ENCODE results near the gene TRAM2.

Gene TRAM2

GRCh38 chr6:52539607-52540006 lies 37.3 kb downstream of the TRAM2 start:
- TF ChIP-seq ZBTB7A (IDR thresholded peaks at IDR 0.05; ENCODE audit: low read depth) (no peak), EGR1 (IDR thresholded peaks at IDR 0.05) (no peak), USF1 (IDR thresholded peaks at IDR 0.05) (no peak), FOXM1 (IDR thresholded peaks at IDR 0.05; ENCODE audit: borderline replicate concordance, low read depth) (no peak), REST (IDR thresholded peaks at IDR 0.05; ENCODE audit: low read depth) (no peak), TCF12 (IDR thresholded peaks at IDR 0.05; ENCODE audit: low read depth) (no peak), CEBPB (IDR thresholded peaks at IDR 0.05) (no peak), MAX (IDR thresholded peaks at IDR 0.05) (no peak), TEAD4 (IDR thresholded peaks at IDR 0.05) (no peak), RAD21 (IDR thresholded peaks at IDR 0.05; ENCODE audit: low read depth) (no peak), EP300 (IDR thresholded peaks at IDR 0.05; ENCODE audit: borderline replicate concordance) (no peak), NFIC (IDR thresholded peaks at IDR 0.05) (no peak), YY1 (IDR thresholded peaks at IDR 0.05; ENCODE audit: low read depth) (no peak), CREB1 (IDR thresholded peaks at IDR 0.05; ENCODE audit: low read depth) (no peak), TAF1 (IDR thresholded peaks at IDR 0.05; ENCODE audit: low read depth) (no peak)

- TF ChIP-seq CREB1 (IDR thresholded peaks at IDR 0.05; ENCODE audit: low read depth): no peak
- TF ChIP-seq REST (IDR thresholded peaks at IDR 0.05; ENCODE audit: low read depth): no peak
- TF ChIP-seq TEAD4 (IDR thresholded peaks at IDR 0.05): no peak
- no peak for TF ChIP-seq CEBPB (IDR thresholded peaks at IDR 0.05)
- no peak for TF ChIP-seq TCF12 (IDR thresholded peaks at IDR 0.05; ENCODE audit: low read depth)
- no peak for TF ChIP-seq ZBTB7A (IDR thresholded peaks at IDR 0.05; ENCODE audit: low read depth)
- TF ChIP-seq FOXM1 (IDR thresholded peaks at IDR 0.05; ENCODE audit: borderline replicate concordance, low read depth): no peak
Observed at GRCh38 chr6:52538901-52539354, 37.9 kb downstream of the TRAM2 start.

- TF ChIP-seq NFIC (IDR thresholded peaks at IDR 0.05): 0 out of 2 replicates have a peak, but pooled peaks have one; percentile 20
- no peak for TF ChIP-seq ZBTB7A (IDR thresholded peaks at IDR 0.05; ENCODE audit: low read depth)
Observed at GRCh38 chr6:52538252-52538900, 38.5 kb downstream of the TRAM2 start.

GRCh38 chr6:52537001-52537753 lies 39.7 kb downstream of the TRAM2 start:
- TF ChIP-seq MAX (IDR thresholded peaks at IDR 0.05) (no peak), TCF12 (IDR thresholded peaks at IDR 0.05; ENCODE audit: low read depth) (no peak), REST (IDR thresholded peaks at IDR 0.05; ENCODE audit: low read depth) (no peak), CREB1 (IDR thresholded peaks at IDR 0.05; ENCODE audit: low read depth) (no peak), YY1 (IDR thresholded peaks at IDR 0.05; ENCODE audit: low read depth) (no peak), USF1 (IDR thresholded peaks at IDR 0.05) (no peak)

All from Ishikawa (cell line).